BJ (cell line): ENCODE measurements around the gene ATXN1. TPM values are rescaled to one million over a fixed set of nuclear protein-coding genes. Genes with fewer than 3 reads are reported as not detected.

ENCODE experiments used
- CTCF ChIA-PET: fragments of 350-600 bp; formaldehyde crosslinking; extraction: SDS; loops from one replicate; lab custom pipeline; 2021; ENCODE audit warnings: antibody characterized with exemption, inconsistent platforms; lab: Yijun Ruan, JAX
- POLR2A ChIA-PET: fragments of 300-600 bp; sonication (Branson Sonifier 250); formaldehyde crosslinking; extraction: SDS; loops from one replicate; lab custom pipeline; 2021; ENCODE audit warnings: antibody characterized with exemption; lab: Charles Lee
- DNase-seq: peaks from one replicate; pipeline ENCODE4 v3.0.0-alpha.2; 2011; ENCODE audit warnings: low read depth
- H3K27me3 ChIP-seq: 2 replicates; pipeline ENCODE4 v1.6.0; 2011; ENCODE audit warnings: low read length; ENCODE audit not compliant: control insufficient read depth, insufficient read depth
- H3K36me3 ChIP-seq: 2 replicates; pipeline ENCODE4 v1.5.1; 2011; ENCODE audit warnings: low read length; ENCODE audit not compliant: control insufficient read depth, insufficient read depth
- H3K4me3 ChIP-seq: 2 replicates; pipeline ENCODE4 v1.5.1; 2011; ENCODE audit warnings: low read depth, mild to moderate bottlenecking, control low read depth, low read length
- CTCF ChIP-seq: IDR thresholded peaks from 2 replicates; pipeline ENCODE4 v1.5.1; 2011; ENCODE audit warnings: low read depth, mild to moderate bottlenecking, control low read depth, inconsistent platforms, low read length, moderate library complexity; ENCODE audit not compliant: insufficient read depth
- polyA plus RNA-seq: library from polyadenylated mRNA; depleted of rRNA; stranded (reverse); fragments of >200 nt; gene quantifications from 2 replicates; pipeline ENCODE4 v1.2.3, GENCODE V29; 2011

The ATXN1 gene
- polyA plus RNA-seq, 1 experiment, result 60.2 TPM

DNA sequence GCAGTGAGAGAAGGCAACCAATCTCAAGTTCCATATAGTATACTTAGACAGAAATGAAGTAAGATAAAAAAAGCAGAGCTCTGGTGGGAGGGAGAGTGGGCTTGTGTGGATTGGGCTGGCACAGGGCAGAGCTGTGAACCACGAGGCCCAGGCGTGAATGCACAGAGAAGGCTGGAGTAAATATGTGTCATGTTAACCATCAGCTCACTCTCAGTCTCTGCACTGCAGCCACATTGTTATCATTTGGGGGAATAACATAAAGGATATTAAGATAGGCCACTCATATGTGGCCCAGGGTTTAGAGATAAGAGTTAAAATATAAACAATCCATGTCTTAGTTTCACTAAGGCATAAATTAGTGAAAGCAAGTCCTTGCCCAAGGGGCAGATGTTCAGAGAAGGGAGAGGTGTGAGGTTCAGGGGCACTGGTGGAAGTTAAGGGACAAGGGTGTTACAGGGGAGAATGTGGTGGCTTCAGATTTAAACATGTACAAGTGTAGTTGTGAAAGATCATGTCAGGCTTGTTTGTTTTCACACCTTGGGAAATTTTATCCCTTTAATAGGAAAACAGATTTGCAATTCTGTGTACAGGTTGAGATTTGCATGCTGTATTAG is 508.5 kb downstream of the ATXN1 start:
- CTCF ChIA-PET, result interaction anchor here (0.9 to 1.4 kb wide), 2 partner anchors 15 to 33 kb away, joined by 3 read pairs; partner anchors contain the start of gene GMPR
- H3K4me3 ChIP-seq, result no peak overlapping the region
- POLR2A ChIA-PET, result no interaction called here
- no peaks in the 10 kb centered on the region for H3K36me3 ChIP-seq
- no peaks in the 10 kb centered on the region for H3K27me3 ChIP-seq
- no peak for TF ChIP-seq CTCF
- DNase-seq, result no peak

DNA sequence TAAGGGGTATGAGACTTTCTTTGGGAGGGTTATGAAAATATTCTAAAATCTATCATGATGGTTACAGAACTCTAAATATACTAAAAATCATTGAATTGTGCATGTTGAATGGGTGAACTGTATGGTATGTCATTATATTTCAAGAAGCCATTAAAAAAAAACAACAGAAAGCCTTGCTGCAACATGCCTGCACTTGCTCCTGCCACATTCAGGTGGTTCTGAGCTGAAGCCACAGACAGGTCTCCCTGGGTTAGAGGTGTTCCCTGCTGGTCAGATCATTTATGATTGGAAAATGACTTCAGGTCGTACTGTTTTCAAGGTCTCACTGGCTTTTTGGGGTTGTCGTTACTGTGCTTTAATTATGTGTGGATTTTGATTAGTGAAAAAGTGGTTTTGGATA is 509.6 kb downstream of the ATXN1 start:
- Histone ChIP-seq H3K36me3 (no peaks in the 10 kb centered on the region), H3K27me3 (no peaks in the 10 kb centered on the region), H3K4me3 (no peak overlapping the region)
- no peak for DNase-seq
- TF ChIP-seq CTCF, result no peak
- ChIA-PET POLR2A (no interaction called here), CTCF (interaction anchor here (1.4 kb wide), 1 partner anchor 13 kb away, joined by 3 read pairs; the partner anchor contains the start of gene GMPR)

- no peaks in the 10 kb centered on the region for H3K27me3 ChIP-seq
- CTCF ChIA-PET, result no interaction called here
- H3K36me3 ChIP-seq, result no peaks in the 10 kb centered on the region
- no peak for DNase-seq
- POLR2A ChIA-PET, result no interaction called here
- H3K4me3 ChIP-seq, result no peak overlapping the region
- no peak for TF ChIP-seq CTCF
Observed at GRCh38 chr6:16249971-16250370, 511.3 kb downstream of the ATXN1 start.
